EL (cell line): ENCODE results near the gene FCHSD2.
A peak's percentile ranks its signal among the peaks of the same experiment; 100 is the strongest.

Experiments used
- DNase-seq: peaks from one replicate; pipeline ENCODE4 v3.0.0-alpha.2; 2016

Gene FCHSD2

DNA sequence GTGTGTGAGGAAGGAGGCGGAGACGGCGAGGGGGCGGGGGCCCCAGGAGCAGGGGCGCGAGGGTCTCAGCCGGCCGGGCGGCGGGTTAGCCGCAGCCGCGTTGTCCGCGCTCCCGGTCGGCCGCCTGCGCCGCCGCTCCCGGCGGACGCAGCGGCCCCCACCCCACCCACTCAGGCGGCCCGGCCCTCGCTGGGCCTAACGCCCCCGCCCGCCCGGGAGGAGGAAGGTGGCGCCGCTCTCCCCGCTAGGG, at the start of gene FCHSD2:
Gene FCHSD2 (minus strand): TSS at position 191 of the 250 bp plus-strand sequence. CDS start 441 bp downstream, outside the sequence.
- no peak for DNase-seq

DNA sequence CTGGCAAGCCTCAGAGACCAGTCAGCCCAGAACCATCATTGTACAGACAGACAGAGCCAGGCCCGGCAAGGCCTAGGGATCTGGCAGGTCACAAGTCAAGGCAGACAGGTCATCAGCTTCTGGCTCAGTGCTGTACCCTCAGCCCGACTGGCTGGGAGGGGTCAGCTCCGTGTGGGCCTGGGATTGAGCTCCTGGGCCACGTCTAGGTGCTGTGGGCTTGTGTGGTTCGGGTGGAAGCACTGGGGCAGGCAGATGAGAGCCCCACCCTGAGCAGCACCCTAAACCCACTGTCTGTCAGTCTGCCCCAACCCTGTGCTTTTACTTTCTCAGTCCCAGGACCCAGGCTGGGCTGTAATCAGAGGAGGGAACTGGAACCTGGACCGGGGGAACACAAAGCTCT, 49.0 kb upstream of the FCHSD2 start:
- DNase-seq, result no peak

DNA sequence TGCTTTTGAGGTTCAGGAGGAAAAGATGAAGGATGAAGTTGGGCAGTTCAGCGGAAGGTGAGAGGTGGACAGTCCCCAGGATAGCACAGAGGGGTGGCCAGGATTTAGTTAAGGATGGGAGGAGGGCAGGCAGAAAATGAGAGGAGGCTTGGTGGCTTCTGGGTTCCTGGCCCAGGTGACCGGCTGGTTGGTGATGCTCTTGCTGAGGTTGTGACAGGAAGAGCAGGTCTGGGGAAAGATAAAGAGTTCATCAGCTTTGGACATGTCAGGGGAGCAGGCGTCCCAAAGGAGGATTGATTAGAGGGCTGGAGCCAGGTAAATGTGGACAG, 48.4 kb upstream of the FCHSD2 start:
- no peak for DNase-seq

DNA sequence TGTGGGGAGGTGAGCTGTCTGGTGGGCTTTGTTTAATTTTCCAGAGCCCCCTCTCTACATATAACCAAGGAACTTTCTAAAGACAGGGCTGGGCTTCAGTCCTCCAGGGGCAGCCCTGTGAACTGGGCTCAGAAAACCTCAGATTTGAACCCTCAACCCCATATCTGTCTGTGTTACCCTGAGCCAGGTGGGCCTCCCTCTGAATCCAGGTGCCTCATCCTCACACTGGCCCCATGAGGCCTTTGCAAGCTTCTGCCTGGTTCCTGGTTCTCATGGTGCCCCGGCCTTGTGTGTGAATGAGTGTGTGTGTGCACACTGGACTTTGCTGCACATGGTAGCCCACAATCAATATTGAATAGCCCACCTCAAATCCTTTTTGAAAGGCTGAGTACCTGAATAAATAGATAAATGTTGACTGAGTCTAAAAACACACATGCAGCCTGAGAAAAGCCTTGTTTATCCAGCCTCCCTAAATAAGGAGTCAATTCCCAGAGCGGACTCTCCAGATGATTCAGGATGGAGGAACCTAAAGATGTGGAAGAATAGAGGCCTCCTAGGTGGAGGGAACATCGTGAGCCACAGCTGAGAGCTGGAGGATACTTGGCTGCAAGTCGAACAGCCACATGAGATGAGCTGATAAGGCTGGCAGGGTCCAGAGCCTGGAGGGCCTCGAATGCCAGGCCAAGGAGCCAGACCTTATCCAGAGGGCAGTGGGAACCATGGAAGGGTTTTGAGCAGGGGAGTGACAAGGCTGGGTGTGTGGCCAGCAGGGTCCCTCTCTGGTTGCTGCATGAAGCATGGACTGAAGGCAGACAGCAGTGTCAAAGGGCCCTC, 47.8 kb upstream of the FCHSD2 start:
- DNase-seq, result no peak

DNA sequence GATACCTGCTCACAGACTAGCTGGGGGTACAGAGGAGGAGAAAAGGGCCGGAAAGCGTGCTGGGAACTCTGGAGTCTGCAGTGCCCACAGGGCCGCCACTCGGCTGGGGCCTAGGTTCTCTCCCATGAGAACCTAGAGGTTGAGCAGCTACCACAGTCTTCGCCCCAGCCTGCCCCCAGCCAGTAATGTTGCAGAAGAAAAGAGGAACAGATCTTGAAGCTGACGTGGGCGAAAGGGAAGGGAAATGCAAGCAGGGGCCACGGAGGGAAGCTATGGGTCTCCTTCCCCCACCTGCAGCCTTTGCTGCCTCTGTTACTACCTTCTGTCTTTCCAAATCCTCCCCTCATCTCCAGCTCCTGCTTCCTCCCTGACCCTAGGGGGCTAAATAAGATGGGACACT, 47.2 kb upstream of the FCHSD2 start:
- no peak for DNase-seq

DNA sequence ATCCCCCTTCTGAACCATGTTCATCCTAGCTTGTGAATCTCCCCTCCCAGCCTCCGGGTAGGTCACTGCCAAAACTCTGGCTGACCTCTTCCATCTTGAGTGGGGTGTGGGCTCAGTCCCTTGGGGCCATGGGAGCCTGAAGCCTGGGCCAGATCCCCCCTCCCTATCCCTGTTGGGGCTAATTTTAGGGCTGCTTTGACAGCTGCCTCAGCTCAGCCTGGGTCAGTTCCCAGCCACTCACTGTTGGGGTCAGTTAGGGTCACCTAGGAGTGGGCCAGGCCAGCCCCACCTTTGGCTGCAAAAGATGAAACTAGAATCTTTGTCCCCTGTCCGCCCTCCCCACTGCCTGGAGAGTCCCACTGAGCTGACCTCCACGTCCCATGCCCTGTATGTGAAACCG, 46.2 kb upstream of the FCHSD2 start:
- DNase-seq, result no peak

DNA sequence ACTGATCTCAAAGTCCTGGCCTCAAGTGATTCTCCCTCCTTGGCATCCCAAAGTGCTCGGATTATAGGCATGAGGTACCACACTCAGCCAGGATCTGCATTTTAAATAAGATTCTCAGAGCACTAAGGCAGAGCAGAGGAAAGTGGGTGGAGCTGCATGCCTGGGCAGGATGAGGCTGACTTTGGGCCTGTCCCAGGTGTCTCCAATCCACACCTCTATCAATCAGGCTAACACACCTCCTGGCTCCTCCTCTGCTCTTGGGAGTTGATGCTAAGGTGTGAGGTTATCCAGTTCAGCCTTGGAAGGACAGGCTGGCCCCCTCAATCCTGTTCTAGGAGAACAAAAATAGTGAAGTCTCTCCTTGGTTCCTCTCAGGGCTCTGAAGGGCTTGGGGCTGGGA, 45.7 kb upstream of the FCHSD2 start:
- no peak for DNase-seq

DNA sequence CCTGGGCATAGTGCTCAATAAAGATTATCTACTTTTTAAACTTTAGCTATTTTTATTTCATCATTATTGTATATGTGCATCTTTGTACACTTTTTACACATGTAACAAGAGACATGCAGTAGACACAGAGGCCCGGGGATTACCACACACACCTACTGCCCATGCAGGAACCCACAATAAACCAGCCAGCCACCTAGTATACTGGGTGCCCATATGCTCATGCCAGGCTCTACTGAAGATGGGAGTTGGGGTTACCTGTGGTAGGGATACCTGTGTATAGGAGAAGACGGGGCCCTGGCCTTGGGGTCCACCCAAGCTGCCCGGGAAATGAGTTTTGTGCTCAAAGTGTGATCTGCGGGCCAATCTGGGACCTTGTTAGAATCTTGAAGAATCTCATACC, 44.8 kb upstream of the FCHSD2 start:
- DNase-seq, result no peak

DNA sequence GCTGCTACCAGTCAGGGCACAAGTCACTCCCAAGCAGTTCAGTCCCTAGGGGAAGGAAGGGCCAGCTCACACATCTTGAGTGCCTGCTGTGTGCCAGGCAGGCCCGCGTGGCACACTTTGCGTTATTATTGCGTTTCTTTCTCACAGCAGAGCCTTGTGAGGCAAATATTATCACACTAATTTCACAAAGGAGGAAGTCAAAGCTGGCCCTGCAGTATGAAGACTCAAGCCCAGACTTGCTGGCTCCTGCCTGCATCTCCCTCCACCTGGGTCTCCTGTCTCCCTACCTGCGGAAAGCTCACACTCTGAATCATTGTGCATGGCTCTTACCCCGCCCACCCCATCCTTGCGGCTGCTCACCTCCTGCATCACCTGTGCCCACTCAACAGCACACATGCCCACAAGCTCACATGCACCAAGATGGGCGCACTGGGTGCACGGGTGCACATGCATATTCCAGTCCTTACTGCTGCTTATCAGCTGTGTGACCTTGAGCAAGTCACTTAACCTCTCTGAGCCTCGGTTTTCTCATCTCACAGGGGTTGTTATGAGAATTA, 44.3 kb upstream of the FCHSD2 start:
- no peak for DNase-seq

DNA sequence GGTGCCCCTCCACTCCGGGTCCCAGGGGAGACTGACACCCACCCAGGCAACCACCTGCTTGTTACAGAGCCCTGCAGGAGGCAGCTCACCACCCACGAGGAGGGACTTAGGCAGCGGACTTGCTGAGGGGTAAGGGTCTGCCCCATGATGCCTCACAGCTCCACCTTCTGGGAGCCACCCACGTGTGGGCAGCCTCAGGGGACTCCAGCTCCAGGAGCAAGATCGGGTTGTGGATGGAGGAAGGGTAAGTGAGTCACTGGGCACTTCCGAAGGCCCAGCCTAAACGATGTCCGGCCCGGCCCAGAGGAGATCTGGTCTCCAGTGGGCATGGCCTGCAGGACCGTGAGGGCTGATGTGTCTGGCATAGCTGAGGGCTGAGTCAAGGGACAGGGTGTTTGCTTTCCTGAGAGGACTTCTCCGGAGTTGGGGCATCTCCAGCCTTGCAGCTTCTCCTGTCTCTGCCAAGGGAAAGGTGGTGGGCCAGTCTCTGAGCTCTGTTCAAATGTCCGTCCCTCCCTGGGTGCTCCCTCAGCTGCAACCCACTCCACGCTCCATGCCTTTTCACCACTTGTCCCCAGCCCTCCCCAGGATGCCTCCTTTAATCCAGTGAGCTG, 43.7 kb upstream of the FCHSD2 start:
- DNase-seq, result peak; percentile 97

DNA sequence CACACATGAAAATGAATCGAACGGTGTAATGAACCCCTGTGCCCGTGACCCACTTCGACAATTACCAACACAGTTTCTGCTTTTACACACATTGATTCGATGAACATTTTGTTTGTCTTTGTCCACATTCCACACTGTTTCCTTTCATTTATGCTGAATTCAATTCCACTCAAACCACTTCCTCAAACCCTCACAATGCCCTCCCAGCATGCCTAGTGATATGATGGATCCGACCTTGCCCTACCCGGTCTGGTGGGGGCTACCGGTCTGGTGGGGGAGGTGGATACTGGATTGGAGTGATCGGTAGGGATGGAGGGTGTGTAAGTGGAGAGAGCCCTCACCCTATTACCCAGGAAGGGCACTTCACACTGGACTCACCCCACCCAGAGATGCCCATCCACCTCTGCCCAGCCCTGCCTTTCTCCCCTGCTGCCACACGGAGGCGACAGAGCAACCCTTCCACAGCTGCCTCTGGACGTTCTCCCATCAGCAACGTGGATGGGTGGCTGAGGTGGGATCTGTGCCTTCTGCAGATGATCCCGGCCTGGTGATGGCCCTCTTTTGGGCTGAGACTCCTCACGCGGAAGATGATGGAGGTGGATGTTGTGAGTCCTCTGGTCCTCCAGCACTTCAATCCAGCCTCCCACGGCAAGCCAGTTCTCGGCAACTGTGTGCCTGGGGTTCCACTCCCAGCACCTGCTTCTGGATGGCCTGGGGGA, 43.0 kb upstream of the FCHSD2 start:
- DNase-seq, result peak; percentile 80

DNA sequence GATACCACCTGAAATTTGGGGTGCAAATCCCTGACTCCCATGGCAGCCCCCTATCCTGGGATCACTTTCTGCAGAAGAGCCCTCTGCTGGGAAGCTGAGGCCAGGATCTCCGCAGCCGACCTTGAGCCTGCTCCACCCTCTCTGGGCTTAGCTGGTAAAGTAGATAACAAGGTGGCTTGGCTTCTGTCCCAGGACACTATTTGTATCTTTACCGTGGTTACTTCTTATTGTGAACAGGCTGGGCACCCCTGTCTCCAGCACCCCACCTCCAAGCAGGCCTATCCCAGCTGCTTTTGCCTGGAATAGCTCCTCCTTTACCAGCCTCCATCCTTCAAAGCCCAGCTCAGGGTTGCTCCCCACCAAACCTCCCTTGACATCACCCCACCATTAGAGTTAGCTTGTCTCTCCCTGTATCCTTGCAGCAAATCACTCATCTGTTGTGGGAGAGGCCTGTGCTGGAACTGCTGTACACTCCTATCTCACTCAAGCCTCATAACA, 40.8 kb upstream of the FCHSD2 start:
- no peak for DNase-seq

DNA sequence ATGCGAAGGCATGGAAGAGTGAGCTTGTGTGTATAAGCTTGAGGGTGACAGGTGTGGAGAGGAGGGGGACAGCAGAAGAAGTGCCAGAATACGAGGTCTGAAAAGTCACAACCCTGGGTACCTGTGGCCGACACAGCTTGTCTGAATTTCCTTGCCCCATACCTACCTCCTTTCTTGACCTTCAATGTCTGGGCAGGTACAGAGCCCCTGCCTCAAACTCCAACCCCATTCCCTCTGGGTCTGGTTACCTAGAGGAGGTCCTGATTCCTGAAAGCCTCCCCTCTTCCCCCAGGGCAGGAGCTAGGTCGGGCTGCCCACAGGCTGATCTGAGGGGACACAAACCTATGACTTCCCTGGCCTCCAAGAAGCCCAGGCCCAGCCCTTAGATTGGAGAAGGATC, 36.6 kb upstream of the FCHSD2 start:
- no peak for DNase-seq

DNA sequence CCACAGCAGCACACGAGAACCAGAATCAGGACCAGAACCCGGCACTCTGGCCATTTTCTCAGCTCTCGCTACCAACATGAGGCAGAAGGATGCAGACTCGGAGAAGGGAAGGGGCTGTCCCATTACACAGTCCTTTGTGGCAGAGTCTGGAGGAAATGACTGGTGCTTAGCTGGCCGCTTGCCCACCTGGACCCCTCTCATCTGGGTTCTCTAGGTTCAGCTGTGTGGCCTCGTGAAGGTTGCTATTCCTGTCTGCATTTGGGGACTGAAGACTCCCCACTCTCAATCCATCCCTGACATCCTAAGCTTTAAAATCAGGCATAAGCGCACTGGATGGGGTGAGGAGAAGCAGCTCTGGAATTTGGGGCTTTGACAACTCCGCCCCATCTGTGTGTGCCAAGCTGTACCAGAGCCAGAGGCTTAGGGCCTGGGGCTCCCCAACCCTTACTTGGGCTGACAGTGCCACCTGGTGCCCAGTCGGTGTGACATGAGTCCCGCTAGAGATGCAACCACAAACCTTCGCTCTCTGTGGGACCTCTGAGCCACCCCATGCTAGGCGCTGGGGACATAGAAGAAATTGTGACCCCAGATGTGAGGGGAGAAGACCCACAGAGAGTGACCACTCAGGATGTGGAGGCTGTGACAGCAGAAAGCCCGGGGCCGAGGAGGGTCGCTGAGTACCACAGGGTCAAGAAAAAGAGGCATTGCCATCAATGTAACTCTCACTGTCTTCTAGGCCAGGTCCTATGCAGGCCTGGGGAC, 35.8 kb upstream of the FCHSD2 start:
- peak; percentile 90 for DNase-seq

DNA sequence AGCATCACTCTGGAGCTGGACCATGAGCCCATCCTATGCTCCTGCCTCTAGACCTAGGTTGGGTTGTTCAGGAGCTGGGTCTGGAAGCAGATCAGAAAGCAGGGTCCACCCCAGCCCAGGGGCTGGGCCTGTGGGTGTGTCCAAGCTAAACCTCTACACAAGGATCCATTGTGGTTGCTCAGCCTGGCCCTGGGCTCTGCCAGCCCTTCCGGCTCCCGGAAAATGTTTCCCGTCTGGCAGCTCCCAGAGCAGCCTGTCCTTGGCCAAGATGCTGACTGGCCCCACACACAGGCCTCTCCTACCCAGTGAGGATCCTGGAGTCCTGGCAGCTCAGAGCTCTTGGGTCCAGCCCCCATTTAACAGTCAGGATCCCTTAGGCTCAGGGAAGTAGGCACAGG, 35.3 kb upstream of the FCHSD2 start:
- DNase-seq, result peak; percentile 32

DNA sequence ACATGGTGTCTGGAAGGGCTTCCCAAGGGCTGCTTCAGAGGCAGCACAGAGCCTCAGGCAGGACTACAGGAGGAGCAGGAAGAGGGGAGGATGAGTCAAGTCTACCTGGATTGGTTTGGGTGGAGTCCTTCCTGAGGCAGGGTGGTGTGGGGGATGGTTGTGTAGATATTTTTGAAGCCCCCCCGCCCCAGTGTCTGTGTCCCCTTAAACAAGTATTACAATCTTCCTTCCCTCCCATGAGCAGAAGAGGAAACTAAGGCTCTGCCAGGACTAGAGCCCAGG, 34.7 kb upstream of the FCHSD2 start:
- DNase-seq, result no peak

DNA sequence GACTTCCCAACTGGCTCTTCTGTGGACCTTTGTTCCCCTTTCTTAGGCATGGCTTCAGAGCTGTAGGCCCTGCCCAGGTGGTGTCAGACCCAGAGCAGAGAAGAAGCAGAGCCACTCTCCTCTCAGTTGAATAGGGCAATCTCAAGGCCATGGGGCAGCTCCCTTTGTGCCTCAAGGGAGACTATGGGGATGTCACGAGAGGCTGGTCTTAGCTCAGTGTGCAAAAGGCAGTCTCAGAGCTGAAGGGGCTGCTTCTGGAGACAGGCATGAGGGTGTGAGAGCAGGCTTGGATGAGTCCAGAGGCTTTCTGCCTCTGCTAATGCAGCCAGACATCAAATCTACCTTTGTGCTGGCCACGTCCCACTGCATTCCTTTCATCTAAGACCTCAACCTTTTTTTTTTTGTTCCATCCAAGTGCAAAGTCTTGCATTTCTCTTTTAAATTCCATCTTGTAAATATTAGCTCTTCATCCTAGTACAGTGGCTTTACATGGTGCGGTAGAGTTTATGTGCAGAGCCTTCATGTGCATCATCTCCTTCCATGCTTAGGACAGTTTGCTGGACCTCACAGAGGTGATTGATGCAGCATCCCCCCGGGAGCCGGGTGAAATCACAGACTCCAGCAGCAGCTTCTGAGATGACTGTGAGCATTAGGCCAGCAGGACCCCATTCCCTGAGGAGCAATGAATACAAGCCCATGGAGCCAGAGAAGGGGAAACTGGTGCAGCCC, 34.2 kb upstream of the FCHSD2 start:
- no peak for DNase-seq

DNA sequence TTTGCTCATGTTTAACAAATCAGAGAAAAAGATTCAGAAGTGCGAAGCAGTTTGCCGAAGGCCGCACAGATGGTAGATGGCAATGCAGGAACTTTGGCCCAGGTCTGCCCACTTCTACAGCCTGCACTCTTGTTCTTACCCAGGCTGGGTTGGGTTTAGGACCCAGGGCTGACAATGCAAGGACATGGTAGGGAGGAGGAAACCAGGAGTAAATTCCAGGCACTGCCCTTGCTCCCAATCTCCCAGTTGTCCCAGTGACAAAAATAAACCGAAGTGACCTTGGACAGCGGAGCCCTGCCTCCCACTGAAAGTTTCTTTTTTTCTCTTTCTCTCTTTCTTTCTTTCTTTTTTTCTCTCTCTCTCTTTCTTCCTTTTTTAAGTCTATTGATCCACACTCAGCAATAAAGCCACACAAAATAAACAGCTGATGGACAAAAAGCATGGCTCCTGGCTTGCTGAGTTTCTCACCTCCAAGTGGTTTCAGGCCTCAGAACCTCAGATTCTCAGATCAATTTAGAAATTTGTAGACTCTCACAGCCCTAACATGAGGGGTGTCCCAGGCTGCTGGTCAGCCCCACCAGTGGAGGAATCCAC, 33.5 kb upstream of the FCHSD2 start:
- DNase-seq, result no peak

DNA sequence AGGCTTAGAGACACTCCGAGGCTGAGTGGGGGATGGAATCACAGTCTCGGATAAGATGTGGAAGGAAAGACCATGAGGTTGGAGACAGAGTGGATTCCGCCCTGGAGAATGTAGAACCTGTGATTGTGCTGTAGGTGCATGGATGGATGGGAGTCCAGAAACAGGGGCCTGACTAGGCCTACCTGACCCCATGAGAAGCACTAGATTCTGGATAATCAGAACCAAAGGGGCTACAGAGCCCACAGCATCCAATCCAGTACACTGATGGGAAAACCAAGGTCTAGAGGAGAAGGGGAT, 32.3 kb upstream of the FCHSD2 start:
- DNase-seq, result no peak

DNA sequence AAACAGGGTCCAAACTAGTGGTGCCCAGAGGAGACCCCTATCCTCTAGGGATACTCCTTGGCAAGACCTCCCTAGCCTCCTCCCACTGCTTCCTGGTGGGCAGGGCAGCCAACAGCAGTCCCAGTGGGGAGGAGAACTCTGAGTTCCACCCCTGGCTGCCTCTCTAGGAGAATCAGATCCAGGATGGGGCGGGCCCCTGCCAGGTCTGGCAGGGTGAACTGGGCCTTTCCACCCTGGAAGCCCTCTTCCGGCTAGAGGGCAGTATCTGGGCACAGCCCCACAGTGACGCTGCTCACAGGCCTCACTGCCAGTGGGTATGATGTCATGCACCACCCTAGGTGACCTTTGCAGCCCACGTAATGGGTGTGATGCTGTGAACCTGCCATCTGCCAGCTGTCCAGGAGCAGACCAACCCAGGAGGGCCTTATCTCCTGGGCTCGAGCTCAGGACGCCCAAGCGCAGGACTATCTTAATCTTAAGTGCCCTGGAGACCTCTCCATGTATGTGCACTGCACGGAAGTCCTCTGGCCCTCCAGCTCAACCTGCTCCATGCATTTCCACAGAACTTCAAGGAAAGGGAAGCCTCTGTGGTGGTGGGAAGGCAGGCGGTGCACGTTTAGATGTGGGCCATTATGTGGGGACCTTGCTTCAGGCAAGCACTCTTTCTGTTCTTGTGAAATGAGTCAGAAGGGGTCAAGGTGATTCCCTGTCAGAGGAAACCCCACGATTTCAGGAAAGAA, 31.8 kb upstream of the FCHSD2 start:
- DNase-seq, result no peak

DNA sequence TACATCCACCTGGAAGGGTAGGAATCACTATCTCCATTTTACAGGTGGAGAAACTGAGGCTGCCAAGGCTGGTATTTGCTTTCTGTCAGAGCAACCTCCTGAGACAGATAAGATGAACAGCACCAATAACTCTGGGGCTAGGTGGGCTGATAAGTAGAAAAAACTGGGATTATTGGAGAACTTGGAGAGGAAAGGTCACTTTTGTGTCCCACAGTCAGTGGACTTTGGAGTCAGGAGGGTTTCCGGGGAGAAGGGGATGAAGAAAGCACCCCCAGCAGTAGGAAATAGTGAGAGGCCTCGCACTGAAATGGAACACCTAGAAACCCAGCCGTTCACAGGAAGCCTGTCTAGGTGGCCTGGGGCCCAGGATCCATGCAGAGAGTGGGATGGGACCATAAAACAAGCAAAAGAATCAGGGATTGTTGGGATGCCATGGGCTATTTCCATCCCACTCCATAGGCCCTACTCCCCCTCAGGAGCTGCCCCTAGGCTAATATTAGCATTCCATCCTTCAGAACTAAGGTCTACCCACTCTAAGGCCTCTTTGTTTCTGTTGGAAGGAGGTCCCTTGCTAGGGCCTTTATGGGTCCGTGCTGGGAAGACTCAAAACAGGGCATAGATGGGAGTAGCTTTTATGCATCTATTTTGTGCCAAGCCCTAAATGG, 31.0 kb upstream of the FCHSD2 start:
- no peak for DNase-seq
